ENCODE data around the gene HARBI1.
A peak's percentile ranks its signal among the peaks of the same experiment; 100 is the strongest.

HARBI1 gene

GRCh38 chr11:46562527-46562926, 54.5 kb downstream of the HARBI1 start:
- peak overlapping the region; percentile 86 for H3K27ac ChIP-seq (ENCODE audit: low read length)
- H3K4me2 ChIP-seq (ENCODE audit: insufficient read depth, low read length): no peak overlapping the region
- no peak overlapping the region for H3K4me3 ChIP-seq (ENCODE audit: low read depth in 1 of 2, low read length in 2 of 2)
- DNase-seq (no peak), ATAC-seq (ENCODE audit: insufficient read depth, low read depth) (no peak)
- H2AFZ ChIP-seq (ENCODE audit: low read depth, low read length): no peak overlapping the region
- H3K9me3 ChIP-seq (ENCODE audit: insufficient read depth, low read length, severe bottlenecking): no peaks in the 10 kb centered on the region
- peaks cover 3% of the 10 kb centered on the region; the same call in 1 of the 2 replicates for H4K20me1 ChIP-seq (ENCODE audit: insufficient read depth, low read length)
- no peaks in the 10 kb centered on the region for H3K36me3 ChIP-seq (ENCODE audit: insufficient read depth, low read length)
- H3K9ac ChIP-seq (ENCODE audit: low read depth, low read length): no peak overlapping the region
- no peaks in the 10 kb centered on the region for H3K27me3 ChIP-seq (ENCODE audit: insufficient read depth, low read length, poor library complexity)
- peaks cover 54% of the 10 kb centered on the region for H3K4me1 ChIP-seq (ENCODE audit: insufficient read depth, low read length)
- TF ChIP-seq EZH2 (IDR thresholded peaks at IDR 0.05; ENCODE audit: borderline replicate concordance, low read depth, low read length, severe bottlenecking) (no peak), CTCF (IDR thresholded peaks at IDR 0.05; ENCODE audit: borderline replicate concordance, extremely low read depth, low read length, poor library complexity, severe bottlenecking) (no peak)
- H3K79me2 ChIP-seq (ENCODE audit: insufficient read depth, low read length): peaks cover 96% of the 10 kb centered on the region

- H4K20me1 ChIP-seq (ENCODE audit: insufficient read depth, low read length): no peaks in the 10 kb centered on the region; the same call in 1 of the 2 replicates
- TF ChIP-seq EZH2 (IDR thresholded peaks at IDR 0.05; ENCODE audit: borderline replicate concordance, low read depth, low read length, severe bottlenecking): no peak
- TF ChIP-seq CTCF (IDR thresholded peaks at IDR 0.05; ENCODE audit: borderline replicate concordance, extremely low read depth, low read length, poor library complexity, severe bottlenecking): no peak
- H3K9ac ChIP-seq (ENCODE audit: low read depth, low read length): peak overlapping the region; percentile 57
- peak overlapping the region; percentile 86 for H3K27ac ChIP-seq (ENCODE audit: low read length)
- no peaks in the 10 kb centered on the region for H3K9me3 ChIP-seq (ENCODE audit: insufficient read depth, low read length, severe bottlenecking)
- H3K36me3 ChIP-seq (ENCODE audit: insufficient read depth, low read length): no peaks in the 10 kb centered on the region
- H3K79me2 ChIP-seq (ENCODE audit: insufficient read depth, low read length): peaks cover 91% of the 10 kb centered on the region
- no peaks in the 10 kb centered on the region for H3K27me3 ChIP-seq (ENCODE audit: insufficient read depth, low read length, poor library complexity)
- DNase-seq: peak; percentile 58
- H3K4me2 ChIP-seq (ENCODE audit: insufficient read depth, low read length): peak overlapping the region; percentile 69
- H2AFZ ChIP-seq (ENCODE audit: low read depth, low read length): peak overlapping the region; percentile 53
- peak; percentile 85 for ATAC-seq (ENCODE audit: insufficient read depth, low read depth)
- H3K4me3 ChIP-seq (ENCODE audit: low read depth in 1 of 2, low read length in 2 of 2): peak overlapping the region; percentile 8 to 48; a peak in 3 of 4 replicates
- H3K4me1 ChIP-seq (ENCODE audit: insufficient read depth, low read length): peaks cover 75% of the 10 kb centered on the region
These were observed 56.6 kb downstream of the HARBI1 start for GRCh38 chr11:46560300-46560991.

GRCh38 chr11:46559815-46560214, 57.2 kb downstream of the HARBI1 start:
- no peaks in the 10 kb centered on the region for H3K27me3 ChIP-seq (ENCODE audit: insufficient read depth, low read length, poor library complexity)
- peak overlapping the region; percentile 69 for H3K4me2 ChIP-seq (ENCODE audit: insufficient read depth, low read length)
- H2AFZ ChIP-seq (ENCODE audit: low read depth, low read length): no peak overlapping the region
- H3K9ac ChIP-seq (ENCODE audit: low read depth, low read length): peak overlapping the region; percentile 57
- no peak for TF ChIP-seq CTCF (IDR thresholded peaks at IDR 0.05; ENCODE audit: borderline replicate concordance, extremely low read depth, low read length, poor library complexity, severe bottlenecking)
- no peak for TF ChIP-seq EZH2 (IDR thresholded peaks at IDR 0.05; ENCODE audit: borderline replicate concordance, low read depth, low read length, severe bottlenecking)
- H3K79me2 ChIP-seq (ENCODE audit: insufficient read depth, low read length): peaks cover 88% of the 10 kb centered on the region
- DNase-seq (no peak), ATAC-seq (ENCODE audit: insufficient read depth, low read depth) (no peak)
- H3K27ac ChIP-seq (ENCODE audit: low read length): peak overlapping the region; percentile 86
- H3K9me3 ChIP-seq (ENCODE audit: insufficient read depth, low read length, severe bottlenecking): no peaks in the 10 kb centered on the region
- H3K36me3 ChIP-seq (ENCODE audit: insufficient read depth, low read length): no peaks in the 10 kb centered on the region
- H3K4me3 ChIP-seq (ENCODE audit: low read depth in 1 of 2, low read length in 2 of 2): peak overlapping the region; percentile 8 to 48
- no peaks in the 10 kb centered on the region for H4K20me1 ChIP-seq (ENCODE audit: insufficient read depth, low read length)
- H3K4me1 ChIP-seq (ENCODE audit: insufficient read depth, low read length): peaks cover 81% of the 10 kb centered on the region
